ENCODE data around the gene ARID2.

The ARID2 gene

DNA sequence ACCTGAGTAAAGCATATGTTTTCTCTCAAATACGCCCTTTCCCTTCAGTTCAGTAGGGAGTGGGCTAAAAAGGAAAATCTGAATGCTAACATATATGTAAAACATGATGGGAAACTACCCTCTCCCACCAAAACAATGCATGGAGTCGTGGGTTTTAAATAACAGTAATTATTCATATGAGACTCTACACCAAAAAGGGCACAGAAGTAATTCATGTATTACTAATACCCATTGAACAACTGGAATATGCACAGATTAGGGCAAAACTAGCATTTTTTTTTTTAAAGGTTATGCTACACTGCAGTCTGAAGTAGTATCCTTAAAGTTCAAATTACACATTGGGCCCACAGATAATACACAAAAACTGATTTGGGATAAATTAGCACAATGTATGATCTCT lies 8.1 kb upstream of the ARID2 start:
- no peak overlapping the region for H2AFZ ChIP-seq (ENCODE audit: low read length, unreplicated experiment)
- no peaks in the 10 kb centered on the region for H3K36me3 ChIP-seq (ENCODE audit: insufficient read depth, low read length)
- H3K4me3 ChIP-seq (ENCODE audit: low read depth, low read length) = no peak overlapping the region
- H3K79me2 ChIP-seq (ENCODE audit: control insufficient read depth, insufficient read depth, low read length, unreplicated experiment) = peaks cover 56% of the 10 kb centered on the region
- H3K27ac ChIP-seq (ENCODE audit: low read depth, low read length) = no peak overlapping the region
- peaks cover 19% of the 10 kb centered on the region for H3K4me1 ChIP-seq (ENCODE audit: control insufficient read depth, insufficient read depth, low read length, unreplicated experiment)
- no peaks in the 10 kb centered on the region for H3K27me3 ChIP-seq (ENCODE audit: insufficient read depth, low read length)

DNA sequence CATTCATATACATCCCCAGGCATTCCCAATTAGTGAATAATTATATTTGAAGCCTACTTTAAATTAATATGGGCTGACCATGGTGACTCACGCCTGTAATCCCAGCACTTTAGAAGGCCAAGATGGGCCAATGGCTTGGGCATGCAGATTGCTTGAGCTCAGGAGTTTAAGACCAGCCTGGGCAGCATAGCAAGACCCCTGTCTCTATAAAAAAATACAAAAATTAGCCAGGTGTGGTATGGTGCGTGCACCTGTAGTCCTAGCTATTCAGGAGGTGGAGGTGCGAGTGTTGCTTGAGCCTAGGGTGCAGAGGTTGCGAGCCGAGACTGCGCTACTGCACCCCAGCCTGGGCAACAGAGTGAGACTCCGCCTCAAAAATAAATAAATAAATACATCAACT lies 7.6 kb upstream of the ARID2 start:
- Histone ChIP-seq H3K4me3 (ENCODE audit: low read depth, low read length) (no peak overlapping the region), H3K27me3 (ENCODE audit: insufficient read depth, low read length) (no peaks in the 10 kb centered on the region)

DNA sequence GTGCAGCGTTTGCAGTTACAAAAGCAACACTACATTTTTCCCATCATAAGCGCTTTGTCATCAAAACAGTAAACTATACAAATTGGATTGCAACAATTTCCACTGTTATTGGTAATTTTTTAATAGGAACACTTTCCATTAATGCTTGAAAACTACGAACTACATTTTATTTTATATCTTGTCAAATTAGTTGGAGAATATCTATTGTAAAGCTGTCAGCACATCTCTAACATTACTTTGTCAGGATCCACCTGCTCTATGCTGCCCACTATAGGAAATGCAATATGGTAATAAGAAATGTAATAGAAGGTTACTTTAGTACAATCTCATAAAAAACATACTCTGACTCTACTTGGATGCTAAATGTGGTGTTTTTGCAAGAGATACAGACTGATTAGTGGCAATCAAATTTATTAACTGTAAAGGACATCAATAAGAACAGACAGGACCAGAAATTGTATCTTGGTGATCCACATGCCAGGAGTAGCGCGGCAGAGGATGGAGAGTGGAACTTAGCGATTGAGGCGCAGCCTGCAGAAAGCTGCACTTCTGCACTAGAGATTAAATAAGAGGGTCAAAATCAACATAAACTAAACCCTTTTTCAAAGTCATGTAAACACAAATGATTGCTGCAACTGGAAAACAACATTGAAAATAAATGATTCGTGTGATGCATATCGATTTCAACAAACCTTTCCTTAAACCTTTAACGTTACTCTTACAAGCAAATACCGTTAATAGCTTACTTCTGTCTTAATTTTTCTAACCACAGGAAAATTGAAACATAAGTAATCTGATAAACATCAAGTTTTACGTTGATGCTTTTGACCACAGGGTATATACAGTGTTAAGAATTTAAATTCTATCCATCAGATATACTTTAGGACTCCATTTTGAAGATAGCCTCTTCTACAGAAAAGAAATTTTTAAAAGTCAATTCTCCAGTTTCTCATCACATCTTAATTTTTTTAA lies 3.6 kb upstream of the ARID2 start:
- H2AFZ ChIP-seq (ENCODE audit: low read length, unreplicated experiment) = peak overlapping the region; percentile 93
- peaks cover 57% of the 10 kb centered on the region for H3K79me2 ChIP-seq (ENCODE audit: control insufficient read depth, insufficient read depth, low read length, unreplicated experiment)
- H3K4me1 ChIP-seq (ENCODE audit: control insufficient read depth, insufficient read depth, low read length, unreplicated experiment) = peaks cover 19% of the 10 kb centered on the region
- no peaks in the 10 kb centered on the region for H3K27me3 ChIP-seq (ENCODE audit: insufficient read depth, low read length)
- peak overlapping the region; percentile 91 for H3K4me3 ChIP-seq (ENCODE audit: low read depth, low read length)
- H3K27ac ChIP-seq (ENCODE audit: low read depth, low read length) = peak overlapping the region; percentile 89
- no peaks in the 10 kb centered on the region for H3K36me3 ChIP-seq (ENCODE audit: insufficient read depth, low read length)

More for the DNA sequence above, 7.6 kb upstream of the ARID2 start:
- Histone ChIP-seq H3K4me1 (ENCODE audit: control insufficient read depth, insufficient read depth, low read length, unreplicated experiment) (peaks cover 19% of the 10 kb centered on the region), H3K36me3 (ENCODE audit: insufficient read depth, low read length) (no peaks in the 10 kb centered on the region), H2AFZ (ENCODE audit: low read length, unreplicated experiment) (no peak overlapping the region), H3K27ac (ENCODE audit: low read depth, low read length) (no peak overlapping the region), H3K79me2 (ENCODE audit: control insufficient read depth, insufficient read depth, low read length, unreplicated experiment) (peaks cover 60% of the 10 kb centered on the region)

- Histone ChIP-seq H3K27ac (ENCODE audit: low read depth, low read length) (peak overlapping the region; percentile 89), H3K4me3 (ENCODE audit: low read depth, low read length) (peak overlapping the region; percentile 91), H2AFZ (ENCODE audit: low read length, unreplicated experiment) (peak overlapping the region; percentile 93)
These were observed 2.8 kb upstream of the ARID2 start for GRCh38 chr12:45726603-45727300.

DNA sequence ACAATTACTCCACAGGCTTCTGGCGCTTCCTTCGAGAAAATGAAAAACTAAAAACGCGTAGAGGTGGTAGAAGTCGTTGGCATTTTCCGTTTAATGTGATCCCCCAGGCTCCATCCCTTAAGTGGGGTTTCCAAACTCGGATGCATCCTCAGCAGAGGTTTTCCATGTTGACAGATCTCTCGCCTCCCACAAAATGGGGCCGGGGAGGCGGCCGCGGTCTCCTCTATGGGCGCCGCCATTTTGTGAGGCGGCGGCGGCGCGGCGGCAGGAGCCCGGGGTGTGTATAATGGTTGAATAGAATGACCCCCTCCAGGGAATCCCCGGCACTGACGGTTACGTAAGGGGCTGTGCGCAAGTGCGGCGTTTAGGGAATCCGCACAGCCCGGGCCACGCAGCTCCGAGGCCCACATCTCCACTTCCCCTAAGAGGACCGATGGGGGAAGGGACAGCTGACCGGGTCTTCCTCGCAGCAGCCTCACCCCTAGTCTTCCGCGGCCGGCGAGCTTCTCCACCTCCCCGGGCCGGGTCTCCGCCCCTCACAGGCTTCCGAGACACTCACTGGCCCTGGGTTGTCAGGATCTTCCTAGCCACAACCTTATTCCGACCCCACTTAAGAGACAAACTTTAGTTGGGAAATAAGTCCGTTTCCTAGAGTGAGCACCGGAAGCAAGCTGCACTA lies 2.1 kb upstream of the ARID2 start:
- peak overlapping the region; percentile 91 for H3K4me3 ChIP-seq (ENCODE audit: low read depth, low read length)
- no peaks in the 10 kb centered on the region for H3K27me3 ChIP-seq (ENCODE audit: insufficient read depth, low read length)
- peaks cover 25% of the 10 kb centered on the region for H3K4me1 ChIP-seq (ENCODE audit: control insufficient read depth, insufficient read depth, low read length, unreplicated experiment)
- peak overlapping the region; percentile 89 for H3K27ac ChIP-seq (ENCODE audit: low read depth, low read length)
- no peaks in the 10 kb centered on the region for H3K36me3 ChIP-seq (ENCODE audit: insufficient read depth, low read length)
- peaks cover 59% of the 10 kb centered on the region for H3K79me2 ChIP-seq (ENCODE audit: control insufficient read depth, insufficient read depth, low read length, unreplicated experiment)
- H2AFZ ChIP-seq (ENCODE audit: low read length, unreplicated experiment) = peak overlapping the region; percentile 93

More at GRCh38 chr12:45726603-45727300, 2.8 kb upstream of the ARID2 start:
- H3K36me3 ChIP-seq (ENCODE audit: insufficient read depth, low read length) = no peaks in the 10 kb centered on the region
- no peaks in the 10 kb centered on the region for H3K27me3 ChIP-seq (ENCODE audit: insufficient read depth, low read length)
- peaks cover 19% of the 10 kb centered on the region for H3K4me1 ChIP-seq (ENCODE audit: control insufficient read depth, insufficient read depth, low read length, unreplicated experiment)
- peaks cover 57% of the 10 kb centered on the region for H3K79me2 ChIP-seq (ENCODE audit: control insufficient read depth, insufficient read depth, low read length, unreplicated experiment)

- Histone ChIP-seq H2AFZ (ENCODE audit: low read length, unreplicated experiment) (peak overlapping the region; percentile 89), H3K4me1 (ENCODE audit: control insufficient read depth, insufficient read depth, low read length, unreplicated experiment) (peaks cover 29% of the 10 kb centered on the region), H3K4me3 (ENCODE audit: low read depth, low read length) (peak overlapping the region; percentile 91), H3K79me2 (ENCODE audit: control insufficient read depth, insufficient read depth, low read length, unreplicated experiment) (peaks cover 59% of the 10 kb centered on the region), H3K27me3 (ENCODE audit: insufficient read depth, low read length) (no peaks in the 10 kb centered on the region), H3K36me3 (ENCODE audit: insufficient read depth, low read length) (no peaks in the 10 kb centered on the region), H3K27ac (ENCODE audit: low read depth, low read length) (peak overlapping the region; percentile 89)
These were observed 1.4 kb upstream of the ARID2 start for GRCh38 chr12:45727980-45728629.

DNA sequence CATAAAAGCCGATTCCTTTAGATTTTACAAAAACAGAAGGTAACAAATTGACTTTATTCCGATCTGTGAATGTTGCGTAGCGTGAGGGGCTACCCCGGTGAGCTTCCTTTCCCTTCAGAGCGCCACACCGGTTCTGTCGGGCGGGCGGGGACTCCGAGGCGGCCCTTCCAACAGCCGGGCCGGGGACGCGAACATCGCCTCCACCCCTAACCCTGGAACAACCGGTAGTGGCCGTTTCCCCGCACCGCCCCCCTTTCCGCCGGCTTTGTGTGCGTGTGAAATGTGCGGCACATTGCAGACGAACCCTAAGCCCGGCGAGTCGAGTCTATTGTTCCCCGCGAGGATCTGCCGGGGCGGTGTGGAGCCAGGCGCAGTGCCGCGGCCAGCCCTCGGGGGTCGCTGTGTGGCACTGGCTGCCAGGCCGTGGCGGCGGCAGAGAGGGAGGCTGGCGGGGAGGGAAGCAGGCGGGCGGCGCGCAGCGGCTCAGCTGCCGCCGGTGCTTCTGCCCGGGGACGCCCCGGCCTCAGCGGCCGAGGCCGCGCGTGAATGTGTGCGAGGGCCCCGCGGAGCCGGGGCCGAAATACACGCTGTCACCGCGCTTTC lies 775 bp upstream of the ARID2 start:
- H2AFZ ChIP-seq (ENCODE audit: low read length, unreplicated experiment) = peak overlapping the region; percentile 89
- H3K4me1 ChIP-seq (ENCODE audit: control insufficient read depth, insufficient read depth, low read length, unreplicated experiment) = peaks cover 30% of the 10 kb centered on the region
- no peaks in the 10 kb centered on the region for H3K27me3 ChIP-seq (ENCODE audit: insufficient read depth, low read length)
- H3K4me3 ChIP-seq (ENCODE audit: low read depth, low read length) = peak overlapping the region; percentile 91
- H3K79me2 ChIP-seq (ENCODE audit: control insufficient read depth, insufficient read depth, low read length, unreplicated experiment) = peaks cover 59% of the 10 kb centered on the region
- H3K36me3 ChIP-seq (ENCODE audit: insufficient read depth, low read length) = no peaks in the 10 kb centered on the region
- H3K27ac ChIP-seq (ENCODE audit: low read depth, low read length) = peak overlapping the region; percentile 89

GRCh38 chr12:45730084-45730347 lies 510 bp downstream of the ARID2 start:
- no peaks in the 10 kb centered on the region for H3K27me3 ChIP-seq (ENCODE audit: insufficient read depth, low read length)
- H3K4me3 ChIP-seq (ENCODE audit: low read depth, low read length) = peak overlapping the region; percentile 91
- H3K36me3 ChIP-seq (ENCODE audit: insufficient read depth, low read length) = 0 out of 2 replicates have a peak, but pooled peaks cover 3% of the 10 kb centered on the region
- H3K4me1 ChIP-seq (ENCODE audit: control insufficient read depth, insufficient read depth, low read length, unreplicated experiment) = peaks cover 22% of the 10 kb centered on the region
- peaks cover 59% of the 10 kb centered on the region for H3K79me2 ChIP-seq (ENCODE audit: control insufficient read depth, insufficient read depth, low read length, unreplicated experiment)
- H2AFZ ChIP-seq (ENCODE audit: low read length, unreplicated experiment) = peak overlapping the region; percentile 20
- H3K27ac ChIP-seq (ENCODE audit: low read depth, low read length) = peak overlapping the region; percentile 89

- H3K27ac ChIP-seq (ENCODE audit: low read depth, low read length) = peak overlapping the region; percentile 89
- peaks cover 19% of the 10 kb centered on the region for H3K4me1 ChIP-seq (ENCODE audit: control insufficient read depth, insufficient read depth, low read length, unreplicated experiment)
- no peaks in the 10 kb centered on the region for H3K27me3 ChIP-seq (ENCODE audit: insufficient read depth, low read length)
- peaks cover 6% of the 10 kb centered on the region; the same call in 1 of the 2 replicates for H3K36me3 ChIP-seq (ENCODE audit: insufficient read depth, low read length)
- peak overlapping the region; percentile 91 for H3K4me3 ChIP-seq (ENCODE audit: low read depth, low read length)
- peak overlapping the region; percentile 36 for H2AFZ ChIP-seq (ENCODE audit: low read length, unreplicated experiment)
- peaks cover 58% of the 10 kb centered on the region for H3K79me2 ChIP-seq (ENCODE audit: control insufficient read depth, insufficient read depth, low read length, unreplicated experiment)
These were observed 1.1 kb downstream of the ARID2 start for GRCh38 chr12:45730348-45731189.
